Choroid plexus epithelial cell (primary cell): ENCODE data around the gene PTGES2.

Experiments
- DNase-seq: peaks from one replicate; pipeline ENCODE4 v3.0.0-alpha.2; 2010; ENCODE audit warnings: low read depth
- H3K4me3 ChIP-seq: 2 replicates; pipeline ENCODE4 v1.5.1; 2011; ENCODE audit warnings: low read depth, mild to moderate bottlenecking, control low read depth, low read length, moderate library complexity
- CTCF ChIP-seq: conservative IDR thresholded peaks from 2 replicates; pipeline ENCODE4 v1.5.1; 2011; ENCODE audit warnings: low read depth, mild to moderate bottlenecking, control low read depth, inconsistent platforms, low read length, moderate library complexity

Gene PTGES2

GRCh38 chr9:128153060-128153946, 25.8 kb upstream of the PTGES2 start:
- no peak for TF ChIP-seq CTCF
- no peak overlapping the region for H3K4me3 ChIP-seq
- no peak for DNase-seq

GRCh38 chr9:128152133-128153059, 24.9 kb upstream of the PTGES2 start:
- no peak for TF ChIP-seq CTCF
- no peak for DNase-seq

GRCh38 chr9:128151309-128152132, 24.0 kb upstream of the PTGES2 start:
- DNase-seq = no peak
- no peak for TF ChIP-seq CTCF
- no peak overlapping the region for H3K4me3 ChIP-seq

More at GRCh38 chr9:128152133-128153059, 24.9 kb upstream of the PTGES2 start:
- no peak overlapping the region for H3K4me3 ChIP-seq

- peak; percentile 42 for TF ChIP-seq CTCF
- no peak overlapping the region for H3K4me3 ChIP-seq
- no peak for DNase-seq
Measured at GRCh38 chr9:128150594-128151308, 23.2 kb upstream of the PTGES2 start.

GRCh38 chr9:128149951-128150593, 22.5 kb upstream of the PTGES2 start:
- no peak overlapping the region for H3K4me3 ChIP-seq

More at GRCh38 chr9:128149951-128150593, 22.5 kb upstream of the PTGES2 start:
- no peak for DNase-seq
- no peak for TF ChIP-seq CTCF
